Astrocyte (in vitro differentiated cells and primary cell): ENCODE results near the gene LDB1. TPM values are rescaled to one million over a fixed set of nuclear protein-coding genes. Genes with fewer than 3 reads are reported as not detected.

Experiments
- DNase-seq: peaks from one replicate; pipeline ENCODE4 v3.0.0-alpha.2; 2010; ENCODE audit warnings: low read depth
- FAIRE-seq: peaks from 2 replicates; lab custom pipeline; 2011; peaks lifted over from hg19 to GRCh38; lab: Jason Lieb, UNC
- H2AFZ ChIP-seq: 2 replicates; pipeline ENCODE4 v1.6.0; 2012; ENCODE audit warnings: low read depth, low read length, inconsistent platforms
- H3K27ac ChIP-seq: 2 replicates; pipeline ENCODE4 v1.5.1; 2011; ENCODE audit warnings: low read depth, low read length, inconsistent platforms
- H3K27me3 ChIP-seq: 2 replicates; pipeline ENCODE4 v1.6.0; 2011; ENCODE audit warnings: low read length, inconsistent platforms; ENCODE audit not compliant: insufficient read depth
- H3K36me3 ChIP-seq: 2 replicates; pipeline ENCODE4 v1.5.1; 2011; ENCODE audit warnings: low read length, inconsistent platforms; ENCODE audit not compliant: insufficient read depth
- H3K4me1 ChIP-seq: 2 replicates; pipeline ENCODE4 v1.5.1; 2011; ENCODE audit warnings: low read length, inconsistent platforms; ENCODE audit not compliant: insufficient read depth
- H3K4me2 ChIP-seq: 2 replicates; pipeline ENCODE4 v1.6.0; 2012; ENCODE audit warnings: low read length, inconsistent platforms
- H3K4me3 ChIP-seq: 2 replicates; pipeline ENCODE4 v1.5.1; 2011; ENCODE audit warnings: low read depth, mild to moderate bottlenecking, low read length, inconsistent platforms; ENCODE audit not compliant: insufficient read depth
- H3K79me2 ChIP-seq: 2 replicates; pipeline ENCODE4 v1.6.0; 2012; ENCODE audit warnings: mild to moderate bottlenecking, low read length, inconsistent platforms; ENCODE audit not compliant: insufficient read depth
- H3K9ac ChIP-seq: 2 replicates; pipeline ENCODE4 v1.6.0; 2012; ENCODE audit warnings: mild to moderate bottlenecking, low read length, inconsistent platforms
- H3K9me3 ChIP-seq: 2 replicates; pipeline ENCODE4 v1.5.1; 2012; ENCODE audit warnings: low read depth, mild to moderate bottlenecking, low read length, inconsistent platforms; ENCODE audit not compliant: insufficient read depth
- H4K20me1 ChIP-seq: 2 replicates; pipeline ENCODE4 v1.6.0; 2012; ENCODE audit warnings: low read length, inconsistent platforms; ENCODE audit not compliant: insufficient read depth
- H3K27ac Mint-ChIP-seq: one replicate; pipeline ENCODE4 v1.8.0; 2021; ENCODE audit warnings: mild to moderate bottlenecking, mixed read lengths; ENCODE audit not compliant: unreplicated experiment
- H3K27me3 Mint-ChIP-seq: one replicate; pipeline ENCODE4 v1.8.0; 2021; ENCODE audit warnings: low read depth, mixed read lengths; ENCODE audit not compliant: unreplicated experiment
- H3K36me3 Mint-ChIP-seq: one replicate; pipeline ENCODE4 v1.8.0; 2021; ENCODE audit warnings: low read depth, mixed read lengths; ENCODE audit not compliant: unreplicated experiment
- H3K4me1 Mint-ChIP-seq: one replicate; pipeline ENCODE4 v1.8.0; 2021; ENCODE audit warnings: low read depth, mixed read lengths; ENCODE audit not compliant: unreplicated experiment
- H3K4me3 Mint-ChIP-seq: one replicate; pipeline ENCODE4 v1.8.0; 2021; ENCODE audit warnings: mild to moderate bottlenecking, moderate library complexity, mixed read lengths; ENCODE audit not compliant: unreplicated experiment
- H3K9me3 Mint-ChIP-seq: one replicate; pipeline ENCODE4 v1.8.0; 2021; ENCODE audit warnings: mild to moderate bottlenecking, mixed read lengths; ENCODE audit not compliant: unreplicated experiment
- CTCF ChIP-seq: IDR thresholded peaks from 2 replicates; pipeline ENCODE4 v1.5.1; 2011; ENCODE audit warnings: low read depth, mild to moderate bottlenecking, inconsistent platforms, low read length, moderate library complexity; ENCODE audit not compliant: insufficient read depth
- EZH2 ChIP-seq: IDR thresholded peaks from 2 replicates; pipeline ENCODE4 v1.6.1; 2012; ENCODE audit warnings: mild to moderate bottlenecking, low read length, inconsistent platforms; ENCODE audit not compliant: insufficient read depth
- total RNA-seq: library from RNA; stranded (reverse); gene quantifications from 2 replicates; pipeline ENCODE4 v1.2.1, GENCODE V29; 2021

LDB1 gene
- total RNA-seq, 1 donor from 2014 or later, result 134 TPM

- H3K27ac ChIP-seq, result peak overlapping the region; percentile 98
- Mint-ChIP-seq H3K4me3 (peak overlapping the region; percentile 98), H3K36me3 (peaks cover 31% of the 10 kb centered on the region), H3K27ac (peak overlapping the region; percentile 99), H3K9me3 (no peaks in the 10 kb centered on the region), H3K4me1 (peaks cover 24% of the 10 kb centered on the region), H3K27me3 (no peaks in the 10 kb centered on the region)
- DNase-seq (peak; percentile 78), FAIRE-seq (peak; percentile 80)
- H4K20me1 ChIP-seq, result peaks cover 85% of the 10 kb centered on the region
- no peaks in the 10 kb centered on the region for H3K9me3 ChIP-seq
- H2AFZ ChIP-seq, result no peak overlapping the region
- peak overlapping the region; percentile 48 for H3K4me3 ChIP-seq
- no peaks in the 10 kb centered on the region for H3K27me3 ChIP-seq
- H3K4me2 ChIP-seq, result peak overlapping the region; percentile 99
- H3K79me2 ChIP-seq, result peaks cover 58% of the 10 kb centered on the region
- H3K9ac ChIP-seq, result peak overlapping the region; percentile 95
- peaks cover 17% of the 10 kb centered on the region for H3K4me1 ChIP-seq
- TF ChIP-seq EZH2, result no peak
- no peak for TF ChIP-seq CTCF
- peaks cover 40% of the 10 kb centered on the region for H3K36me3 ChIP-seq
These were observed 31.0 kb upstream of the LDB1 start for GRCh38 chr10:102150970-102151773.

- no peaks in the 10 kb centered on the region for H3K27me3 Mint-ChIP-seq
- Histone ChIP-seq H3K4me1 (peaks cover 15% of the 10 kb centered on the region), H2AFZ (no peak overlapping the region), H3K4me2 (no peak overlapping the region), H3K36me3 (peaks cover 59% of the 10 kb centered on the region), H3K27me3 (no peaks in the 10 kb centered on the region), H3K79me2 (peaks cover 54% of the 10 kb centered on the region), H4K20me1 (peaks cover 89% of the 10 kb centered on the region), H3K9ac (no peak overlapping the region), H3K9me3 (no peaks in the 10 kb centered on the region), H3K4me3 (no peak overlapping the region), H3K27ac (no peak overlapping the region)
- H3K4me3 Mint-ChIP-seq, result peak overlapping the region; percentile 61
- FAIRE-seq (no peak), DNase-seq (no peak)
- TF ChIP-seq CTCF (no peak), EZH2 (no peak)
- H3K27ac Mint-ChIP-seq, result no peak overlapping the region
- H3K36me3 Mint-ChIP-seq, result peaks cover 44% of the 10 kb centered on the region
- no peaks in the 10 kb centered on the region for H3K9me3 Mint-ChIP-seq
- peaks cover 29% of the 10 kb centered on the region for H3K4me1 Mint-ChIP-seq
These were observed 28.1 kb upstream of the LDB1 start for GRCh38 chr10:102148275-102148674.

- no peak overlapping the region for H3K9ac ChIP-seq
- H2AFZ ChIP-seq, result no peak overlapping the region
- H3K27me3 Mint-ChIP-seq, result no peaks in the 10 kb centered on the region
- no peak overlapping the region for H3K4me2 ChIP-seq
- peaks cover 10% of the 10 kb centered on the region for H3K4me1 ChIP-seq
- TF ChIP-seq CTCF, result no peak
- no peak for TF ChIP-seq EZH2
- H3K36me3 Mint-ChIP-seq, result peaks cover 40% of the 10 kb centered on the region
- peak overlapping the region; percentile 5 for H3K4me3 Mint-ChIP-seq
- peaks cover 53% of the 10 kb centered on the region for H3K79me2 ChIP-seq
- no peak for FAIRE-seq
- no peak overlapping the region for H3K4me3 ChIP-seq
- peaks cover 27% of the 10 kb centered on the region for H3K4me1 Mint-ChIP-seq
- H3K36me3 ChIP-seq, result peaks cover 65% of the 10 kb centered on the region
- DNase-seq, result no peak
- H3K9me3 ChIP-seq, result no peaks in the 10 kb centered on the region
- H3K27ac Mint-ChIP-seq, result peak overlapping the region; percentile 82
- no peaks in the 10 kb centered on the region for H3K27me3 ChIP-seq
- no peak overlapping the region for H3K27ac ChIP-seq
- H3K9me3 Mint-ChIP-seq, result no peaks in the 10 kb centered on the region
- peaks cover 88% of the 10 kb centered on the region for H4K20me1 ChIP-seq
These were observed 27.4 kb upstream of the LDB1 start for GRCh38 chr10:102147561-102147960.
